NAMALWA (cell line): ENCODE data around the gene OMP.
"Not testable (repeated sequence)": the region's sequence is repeated elsewhere in the genome, so short reads cannot be mapped to it uniquely, and the experiment has no call there.

Experiments used
- DNase-seq: peaks from one replicate; pipeline ENCODE4 v3.0.0-alpha.2; 2015; ENCODE audit warnings: low spot score

OMP gene

DNA sequence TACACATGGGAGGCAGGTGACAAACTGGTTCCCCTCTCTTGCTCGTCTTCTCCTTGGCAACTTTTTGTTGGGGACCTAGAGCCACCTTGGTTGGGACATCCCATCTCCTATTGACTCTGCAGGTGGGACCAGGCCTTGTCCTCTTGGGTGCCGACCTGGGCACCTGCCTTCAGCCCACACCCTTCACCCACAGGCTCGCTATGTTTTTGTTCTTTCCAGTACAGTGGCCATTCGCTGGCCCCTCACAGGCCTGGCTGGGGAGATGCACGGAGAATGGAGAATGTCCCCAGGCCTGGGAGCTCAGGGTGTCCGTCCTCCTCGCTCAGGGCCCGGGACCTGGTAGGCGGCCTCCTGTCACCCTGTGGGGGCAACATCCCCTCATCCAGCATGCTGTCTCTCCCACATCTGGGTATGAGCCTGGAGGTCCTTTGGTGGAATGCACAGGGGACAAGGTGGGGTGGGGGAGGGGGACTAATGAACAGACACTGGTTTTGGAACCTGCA, 14.9 kb upstream of the OMP start:
- DNase-seq = no peak

DNA sequence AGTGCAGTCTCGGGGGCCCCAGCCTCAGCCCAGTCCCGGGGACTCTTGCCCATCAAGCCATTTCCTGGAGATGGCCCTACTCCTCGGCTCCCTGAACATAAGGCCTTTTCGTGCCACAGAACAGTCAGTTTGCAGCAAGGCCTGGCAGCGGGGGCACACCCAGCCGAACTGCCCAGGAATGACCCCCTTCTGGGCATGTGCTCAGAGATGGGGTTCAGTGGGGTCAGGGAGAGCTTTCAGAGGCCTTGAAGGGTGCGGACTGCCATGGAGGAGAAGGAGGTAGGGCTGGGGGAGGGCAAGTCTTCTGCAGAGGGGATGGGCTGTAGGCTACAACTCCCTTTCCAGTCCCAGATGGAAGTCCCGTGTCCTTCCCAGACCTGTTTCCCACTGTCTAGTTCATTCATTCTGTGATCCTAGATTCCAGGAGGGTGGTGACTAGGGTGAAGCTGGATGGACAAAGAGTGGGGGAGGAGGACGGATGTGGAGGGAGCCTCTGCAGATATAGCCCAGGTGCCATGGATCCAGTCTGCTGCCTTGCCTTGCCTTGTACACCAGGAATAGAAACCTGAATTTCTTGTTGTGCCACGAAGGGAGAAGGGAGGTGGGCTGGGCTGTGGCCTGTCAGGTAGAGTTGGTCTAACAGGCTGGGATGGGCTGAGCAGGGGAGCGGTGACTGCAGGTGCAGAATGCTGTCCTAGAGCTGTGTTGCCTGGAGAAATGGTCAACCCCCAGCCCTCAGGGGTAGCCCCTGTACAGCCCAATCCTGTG, 14.2 kb upstream of the OMP start:
- no peak for DNase-seq

DNA sequence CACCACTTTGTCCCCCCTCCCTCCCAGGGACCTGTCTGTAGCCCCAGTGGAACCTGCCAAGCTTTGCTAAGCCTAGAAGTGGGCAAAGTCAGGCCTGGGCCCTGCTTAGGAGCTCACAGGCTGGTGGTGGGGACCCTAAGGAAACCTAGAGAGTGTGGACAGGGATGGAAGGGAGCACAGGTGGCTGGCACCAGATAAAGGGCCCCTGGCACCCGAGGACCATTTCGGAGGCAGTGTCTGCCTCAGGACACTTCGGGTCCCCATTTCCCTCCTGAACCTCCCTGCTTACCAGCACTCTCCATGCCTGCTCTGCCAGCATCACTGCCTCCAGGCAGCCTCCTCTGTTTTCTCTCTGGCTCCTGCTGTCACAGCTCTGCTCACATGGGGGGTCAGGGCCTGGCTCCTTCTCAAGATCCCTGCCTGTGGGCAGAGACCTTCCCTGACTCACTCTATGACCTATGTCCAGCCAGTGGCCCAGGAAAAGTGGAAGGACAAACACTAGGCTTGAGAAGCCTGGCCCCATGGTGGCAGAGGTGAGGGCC, 13.6 kb upstream of the OMP start:
- no peak for DNase-seq

DNA sequence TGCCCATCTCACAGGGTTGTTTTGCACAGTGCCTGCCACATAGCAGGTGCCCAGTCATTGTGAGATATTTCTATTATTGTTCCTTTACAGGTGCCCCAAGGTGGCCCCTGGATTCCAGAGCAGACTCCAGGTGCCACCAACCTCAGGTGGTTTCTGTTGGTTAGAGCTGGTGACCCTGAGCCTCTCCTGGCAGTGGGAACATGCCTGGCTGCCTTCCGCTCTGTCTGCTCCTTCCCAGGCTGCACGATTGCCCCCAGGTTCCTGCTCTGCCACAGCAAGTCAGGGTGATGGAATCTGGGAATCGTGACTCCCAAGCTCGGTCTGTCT, 12.6 kb upstream of the OMP start:
- no peak for DNase-seq

DNA sequence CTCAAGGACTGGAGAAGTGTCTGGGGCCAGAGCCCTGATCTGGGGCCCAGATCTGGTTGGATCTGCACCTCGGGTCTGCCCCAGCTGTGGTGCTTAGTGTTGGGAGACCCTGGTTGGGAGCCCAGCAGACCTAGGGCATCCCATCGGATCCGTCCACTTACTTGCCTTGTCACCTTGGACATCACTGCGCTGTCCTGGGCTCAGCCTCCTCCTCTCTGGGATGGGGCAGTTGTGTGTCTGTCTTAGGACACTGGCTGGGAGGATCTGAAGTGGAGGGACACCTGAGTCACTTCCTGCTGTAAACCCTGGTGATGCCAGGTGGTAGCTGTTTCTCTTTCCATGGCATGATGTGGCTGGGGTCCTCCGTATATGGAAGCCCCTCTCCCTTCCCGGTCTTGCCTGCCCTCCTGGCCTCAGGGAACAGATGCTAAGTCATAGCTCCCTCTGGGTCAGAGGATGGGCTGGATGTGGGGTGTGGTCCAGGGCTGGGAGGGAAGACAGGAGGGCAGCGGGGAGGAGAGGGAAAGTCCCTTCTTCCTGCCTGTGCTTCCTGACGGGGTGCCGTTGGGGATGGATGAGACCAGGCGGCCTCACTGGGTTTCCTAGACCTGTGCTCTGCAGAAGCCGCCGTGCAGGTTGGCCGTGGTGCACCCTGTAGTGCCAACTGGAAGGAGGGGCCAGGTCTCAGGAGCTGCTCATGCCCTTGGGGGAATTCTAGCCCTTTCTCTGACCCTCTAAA, 12.1 kb upstream of the OMP start:
- DNase-seq = no peak

DNA sequence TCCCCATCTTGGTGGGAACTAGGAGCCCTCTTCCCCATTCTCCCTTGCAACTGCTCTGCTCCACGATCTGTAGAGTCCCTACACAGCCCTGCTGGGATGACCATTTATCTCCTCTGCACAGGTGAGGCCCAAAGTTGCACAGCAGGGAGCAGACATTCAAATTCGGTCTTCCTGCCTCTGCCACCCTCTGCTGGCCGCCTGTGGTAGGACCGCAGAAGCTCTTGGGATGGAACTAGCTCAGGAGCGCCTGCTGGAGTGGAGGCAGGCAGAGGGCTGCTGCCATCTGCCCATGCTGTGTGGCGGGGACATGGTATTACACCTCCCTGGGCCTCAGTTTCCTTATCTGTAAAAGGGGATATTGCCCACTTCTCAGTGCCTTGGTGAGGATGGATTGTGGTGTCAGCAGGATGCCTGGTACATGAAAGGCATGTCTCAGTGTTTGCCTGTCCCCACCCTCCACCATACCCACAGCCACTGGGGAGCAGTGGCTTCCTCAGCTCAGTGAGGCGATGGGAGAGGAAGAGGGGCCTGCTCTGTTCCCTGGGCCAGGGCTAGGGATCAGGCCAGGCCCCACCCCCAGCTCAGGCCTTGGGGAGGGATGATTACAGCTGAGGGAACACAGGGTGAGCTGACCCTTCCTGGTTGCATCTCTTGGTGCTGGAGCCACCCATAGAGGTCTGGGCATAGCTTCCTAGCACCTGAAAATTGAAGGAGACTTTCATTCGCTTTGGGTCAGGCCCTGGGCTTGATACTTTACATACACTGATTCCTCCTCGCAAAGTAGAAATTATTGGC, 11.3 kb upstream of the OMP start:
- DNase-seq = peak; percentile 84

DNA sequence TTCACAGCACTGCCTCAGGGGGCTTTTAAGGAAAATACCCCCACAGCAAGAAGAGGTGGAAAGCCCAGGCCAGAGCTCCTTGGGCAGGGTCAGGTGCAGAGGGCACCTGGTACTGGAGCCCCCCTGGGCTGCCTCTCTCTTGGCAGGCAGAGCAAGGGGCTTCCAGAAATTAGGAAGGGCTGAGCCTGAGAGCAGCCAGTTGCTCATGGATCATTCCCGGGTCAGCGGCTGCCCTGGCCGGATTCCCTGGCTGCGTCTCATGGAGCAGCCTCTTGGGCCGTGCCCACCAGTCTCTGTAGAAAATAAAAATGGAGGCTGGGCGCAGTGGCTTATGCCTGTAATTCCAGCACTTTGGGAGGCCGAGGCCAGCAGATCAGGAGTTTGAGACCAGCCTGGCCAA, 10.3 kb upstream of the OMP start:
- DNase-seq = no peak

DNA sequence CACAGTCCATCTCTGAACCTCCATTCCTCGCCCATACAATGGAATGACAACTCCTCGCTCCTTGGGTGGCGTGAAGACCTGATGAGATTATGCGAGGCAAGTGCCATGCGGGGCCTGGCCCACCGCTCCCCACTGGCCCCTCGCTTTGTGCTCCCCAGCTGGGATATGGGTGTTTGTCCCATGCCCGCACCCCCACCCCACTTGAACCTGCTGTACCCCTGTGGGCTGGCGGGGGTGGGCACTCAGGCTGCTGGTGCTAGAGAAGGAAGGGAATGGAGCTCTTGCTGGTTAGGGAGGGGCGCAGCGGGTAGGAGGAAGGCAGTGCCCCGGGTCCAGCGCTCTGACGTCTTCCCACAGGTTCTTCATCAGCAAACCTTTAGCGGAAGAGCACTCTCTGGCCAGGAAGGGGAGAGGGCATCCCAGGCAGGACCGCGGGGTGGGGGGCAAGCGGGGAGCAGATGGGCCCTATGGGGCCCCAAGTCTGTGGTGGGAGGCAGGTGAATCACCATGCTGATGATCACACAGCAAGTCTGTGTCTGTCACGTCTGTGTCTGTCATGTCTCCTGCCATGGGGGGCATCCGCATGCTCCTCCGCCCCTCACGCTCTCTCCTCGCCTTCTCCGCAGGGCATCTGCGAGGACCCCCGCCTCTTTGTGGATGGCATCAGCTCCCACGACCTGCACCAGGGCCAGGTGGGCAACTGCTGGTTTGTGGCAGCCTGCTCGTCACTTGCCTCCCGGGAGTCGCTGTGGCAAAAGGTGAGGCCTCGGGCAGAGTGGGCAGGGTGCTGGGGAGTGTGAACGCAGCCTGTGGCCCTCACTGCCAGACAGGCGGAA, 9.4 kb upstream of the OMP start:
- DNase-seq = no peak

DNA sequence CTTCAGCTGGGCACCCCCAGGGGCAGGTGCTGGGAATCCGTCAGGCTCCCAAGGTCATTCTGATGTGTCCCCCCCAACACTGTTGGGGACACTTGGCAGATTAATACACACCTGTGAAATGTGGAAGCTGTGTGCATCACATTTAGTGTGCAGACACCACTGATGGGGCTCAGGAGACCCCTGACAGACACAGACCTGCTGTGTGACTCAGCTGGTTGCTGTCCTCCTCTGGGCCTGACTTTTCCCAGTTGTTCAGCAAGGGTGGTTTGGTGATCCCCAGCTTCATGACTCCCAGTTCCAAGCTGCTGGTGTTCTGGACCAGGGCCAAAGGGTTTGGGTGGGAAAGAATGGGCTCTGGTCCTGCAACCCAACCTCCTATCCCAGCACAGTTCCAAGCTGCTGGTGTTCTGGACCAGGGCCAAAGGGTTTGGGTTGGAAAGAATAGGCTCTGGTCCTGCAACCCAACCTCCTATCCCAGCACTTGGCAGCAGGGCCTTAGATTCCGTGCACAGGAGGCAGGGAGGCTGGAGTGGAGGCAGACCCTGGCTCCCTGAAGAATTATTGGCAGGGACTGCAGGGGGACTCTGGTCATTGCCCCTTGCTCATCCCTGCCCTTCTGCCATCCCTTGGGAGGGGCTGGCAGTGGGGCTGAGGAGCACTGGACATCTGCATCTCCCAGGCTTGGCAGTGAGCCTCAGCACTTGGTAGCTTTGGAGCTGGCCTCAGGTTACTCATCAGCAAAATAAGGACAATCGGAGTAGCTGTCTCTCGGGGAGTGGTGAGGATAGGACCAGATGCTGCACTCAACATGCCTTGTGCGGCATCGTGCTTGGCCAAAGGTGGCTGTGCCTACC, 8.4 kb upstream of the OMP start:
- DNase-seq = no peak

DNA sequence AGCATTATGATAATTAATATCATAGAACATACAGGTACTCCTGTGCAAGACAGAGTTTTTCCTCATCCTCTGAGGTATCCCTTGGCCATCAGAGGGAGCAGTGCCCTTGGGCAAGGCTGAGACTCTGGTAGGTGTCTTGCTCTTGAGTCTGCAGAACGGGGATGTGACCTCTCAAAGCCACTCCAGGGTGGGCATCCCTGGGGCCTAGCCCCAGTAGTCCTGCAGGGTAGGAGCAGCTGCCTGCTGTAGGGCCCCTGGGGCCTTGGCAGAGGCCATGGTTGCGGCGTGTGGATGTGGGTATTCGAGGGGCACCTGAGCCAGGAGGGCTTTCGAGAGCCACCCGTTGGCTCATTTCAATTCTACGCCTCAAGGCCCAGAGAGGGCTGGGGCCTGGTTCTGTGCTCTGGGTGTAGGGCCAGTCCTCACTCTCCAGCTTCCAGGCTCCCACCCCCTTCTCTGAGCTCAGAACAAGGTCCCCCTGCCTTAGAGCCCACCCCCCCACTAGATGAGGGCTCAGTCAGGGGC, 7.7 kb upstream of the OMP start:
- DNase-seq = no peak

DNA sequence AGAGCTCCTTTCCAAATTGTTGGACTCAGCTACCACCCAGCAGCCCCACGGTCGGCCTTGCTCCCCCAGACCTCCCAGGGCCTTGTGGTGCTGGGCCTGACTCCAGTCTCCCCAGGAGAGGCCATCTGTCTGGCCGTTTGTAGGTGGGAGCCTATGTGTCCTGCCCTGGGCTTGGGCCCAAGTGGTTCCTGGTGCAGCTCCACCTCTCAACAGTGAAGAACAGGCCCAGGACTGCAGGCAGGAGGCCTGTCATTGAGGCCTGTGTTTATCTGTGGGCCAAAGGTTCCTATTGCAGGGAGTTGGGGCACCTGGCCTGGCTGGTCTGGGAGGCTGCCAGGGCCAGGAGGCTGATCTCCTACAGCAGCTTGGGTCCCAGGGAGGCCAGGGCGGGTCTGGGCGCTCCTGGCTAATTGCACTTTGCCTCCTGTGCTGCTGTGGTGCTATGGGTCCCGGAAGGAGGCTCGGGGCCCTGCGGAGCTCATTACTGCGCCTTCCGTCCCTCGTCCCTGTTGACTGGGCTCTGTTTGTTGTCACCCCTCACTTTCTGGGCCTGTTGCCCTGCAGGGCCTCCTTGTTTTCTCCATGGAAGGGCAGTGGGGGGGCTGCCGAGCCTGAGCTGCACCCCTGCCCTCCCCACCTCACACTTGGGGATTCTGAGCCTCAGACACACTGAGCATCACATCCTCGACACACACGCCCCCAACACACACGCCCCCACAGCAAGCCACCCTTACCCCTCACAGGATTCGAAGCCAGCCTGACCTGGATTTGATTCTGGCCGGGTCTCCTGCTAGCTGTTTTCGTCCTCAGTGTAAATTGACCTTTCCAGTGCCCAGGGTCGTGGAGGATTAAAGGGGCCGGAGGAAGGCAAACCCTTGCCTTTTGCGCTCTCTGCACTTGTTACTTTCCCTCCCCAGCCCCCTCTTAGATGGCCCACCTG, 6.8 kb upstream of the OMP start:
- DNase-seq = no peak

DNA sequence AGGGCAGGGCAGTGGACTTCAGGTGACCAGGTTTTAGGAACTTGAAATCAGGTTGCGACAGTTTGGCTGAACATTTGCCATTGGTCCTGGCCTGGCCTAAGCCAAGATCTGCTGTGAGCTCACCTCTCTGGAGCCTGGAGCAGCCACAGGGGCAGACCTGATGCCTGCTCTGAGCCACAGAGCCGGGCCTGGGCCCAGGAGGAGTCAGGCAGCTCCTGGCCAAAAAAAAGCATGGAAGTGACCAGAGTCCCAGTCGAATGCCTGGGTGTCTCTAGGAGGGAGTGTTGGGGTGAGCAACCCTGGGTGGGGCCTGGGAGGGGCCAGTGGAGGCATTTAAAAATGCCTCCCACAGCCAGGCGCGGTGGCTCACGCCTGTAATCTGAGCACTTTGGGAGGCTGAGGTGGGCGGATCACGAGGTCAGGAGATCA, 6.0 kb upstream of the OMP start:
- DNase-seq = no peak

DNA sequence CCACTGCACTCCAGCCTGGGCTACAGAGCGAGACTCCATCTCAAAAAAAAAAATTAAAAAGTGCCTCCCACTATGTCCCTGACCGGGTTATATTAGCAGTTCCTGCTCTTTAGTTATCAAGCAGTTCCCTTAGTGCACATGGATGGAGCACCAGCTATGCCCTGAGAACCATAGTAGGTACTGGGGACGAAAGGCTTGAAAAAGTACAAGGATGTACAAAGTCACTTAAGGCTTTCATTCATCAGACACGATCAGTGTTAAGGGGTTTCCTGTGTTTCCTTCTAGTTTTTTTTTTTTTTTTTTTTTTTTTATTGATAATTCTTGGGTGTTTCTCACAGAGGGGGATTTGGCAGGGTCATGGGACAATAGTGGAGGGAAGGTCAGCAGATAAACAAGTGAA, 5.5 kb upstream of the OMP start:
- DNase-seq = not testable (repeated sequence)

DNA sequence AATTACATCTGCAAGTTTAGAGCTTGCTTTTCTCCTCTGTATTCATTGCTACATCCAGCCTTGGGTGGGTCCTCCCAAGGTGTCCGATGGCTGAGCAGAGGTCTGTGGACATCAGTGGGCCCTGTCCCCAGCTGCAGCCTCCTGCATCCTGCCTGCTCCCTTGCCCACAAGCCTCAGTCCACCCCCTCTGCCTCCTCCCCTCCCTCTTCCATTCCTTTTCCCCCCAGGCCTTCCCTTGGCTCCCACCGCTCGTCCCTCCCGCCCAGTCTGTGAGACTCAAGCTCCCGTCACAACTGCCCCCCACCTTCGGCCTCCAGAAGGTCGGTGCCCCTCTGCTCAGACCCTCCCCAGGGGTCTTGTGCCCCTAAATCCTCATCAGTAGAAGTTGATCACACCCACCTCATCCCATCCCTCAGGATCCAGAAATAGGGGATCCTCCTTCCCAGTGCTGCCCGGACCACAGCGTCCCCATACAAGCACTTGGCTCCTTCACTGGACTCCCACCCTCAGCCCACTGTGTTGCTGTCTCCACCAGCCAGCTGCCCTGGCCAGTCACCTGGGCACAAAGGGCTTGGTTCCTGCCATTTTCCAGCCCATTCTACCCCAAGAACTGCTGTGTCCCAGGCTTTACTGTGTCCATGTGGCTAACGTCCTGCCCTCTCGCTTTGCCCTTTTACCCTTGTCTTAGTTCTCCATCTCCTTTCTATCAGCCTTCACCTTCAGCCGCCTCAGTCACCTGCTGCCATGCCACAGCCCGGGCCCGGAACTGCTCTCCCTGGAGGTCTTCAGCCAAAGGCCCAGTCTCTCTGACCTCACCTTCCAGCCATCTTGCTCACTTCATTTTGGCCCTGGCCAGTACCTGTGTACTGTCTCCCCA, 2.2 kb upstream of the OMP start:
- DNase-seq = no peak

DNA sequence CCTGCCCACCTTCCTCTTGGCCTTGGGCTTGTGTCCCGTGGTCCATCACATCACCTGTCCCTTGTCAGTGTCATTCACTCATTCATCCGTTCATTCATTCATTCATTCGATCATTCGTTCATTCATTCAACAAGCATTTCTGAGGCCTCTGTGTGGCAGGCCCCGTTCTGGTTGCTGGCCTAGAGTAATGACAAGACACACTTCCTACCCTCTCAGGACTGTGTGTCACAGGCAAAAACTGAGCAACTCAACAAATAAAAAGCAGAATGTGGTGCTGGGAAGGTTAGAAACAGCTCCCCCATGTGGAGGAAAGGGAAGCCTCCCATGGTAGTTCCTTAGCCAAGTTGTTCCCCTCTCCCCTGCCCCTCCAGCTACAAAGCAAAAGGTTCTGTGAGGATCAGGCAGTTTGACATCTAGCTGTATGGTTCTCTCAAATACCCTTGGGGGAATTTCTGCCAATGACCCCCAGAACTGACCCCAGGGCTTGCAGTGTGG, 1.6 kb upstream of the OMP start:
- peak; percentile 67 for DNase-seq

DNA sequence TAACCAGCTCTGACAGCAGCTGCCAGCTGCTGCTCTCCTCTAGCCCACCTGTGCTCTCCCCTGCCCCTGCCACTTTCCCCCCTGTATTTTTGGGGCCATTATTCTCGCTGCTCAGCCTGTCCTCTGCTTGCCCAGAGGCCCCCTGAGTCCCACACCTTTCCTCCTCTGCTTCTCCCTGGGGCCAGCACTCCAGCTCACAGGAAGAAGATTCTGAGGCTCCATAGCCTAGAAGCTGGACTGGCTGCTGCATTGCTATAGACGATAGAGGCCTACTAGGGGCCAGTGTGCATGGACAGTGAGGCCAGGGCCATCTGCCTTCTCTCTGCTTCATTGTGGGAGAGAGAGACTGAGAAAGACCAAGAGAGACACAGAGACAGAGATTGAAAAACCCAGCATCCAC, 679 bp downstream of the OMP start:
- no peak for DNase-seq

DNA sequence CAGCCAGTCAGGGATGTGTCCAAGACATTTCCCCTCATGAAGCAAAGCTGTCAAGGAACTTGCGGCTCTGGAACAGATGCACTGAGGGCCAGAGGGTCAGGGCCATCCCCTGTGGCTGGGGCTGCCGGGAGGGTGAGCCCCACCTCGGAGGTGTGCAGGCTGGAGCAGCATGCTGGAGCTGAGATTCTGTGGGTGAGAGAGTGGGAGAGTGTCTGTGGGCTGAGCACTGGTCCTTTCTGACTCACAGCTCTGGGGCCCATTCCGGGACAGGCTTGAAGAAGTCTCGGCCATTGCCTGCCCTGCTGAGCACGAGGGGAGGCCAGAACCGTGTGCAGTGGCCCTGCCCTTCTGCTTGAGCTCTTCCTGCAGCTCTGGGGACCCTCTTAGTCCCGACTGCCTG, 2.1 kb downstream of the OMP start:
- no peak for DNase-seq

DNA sequence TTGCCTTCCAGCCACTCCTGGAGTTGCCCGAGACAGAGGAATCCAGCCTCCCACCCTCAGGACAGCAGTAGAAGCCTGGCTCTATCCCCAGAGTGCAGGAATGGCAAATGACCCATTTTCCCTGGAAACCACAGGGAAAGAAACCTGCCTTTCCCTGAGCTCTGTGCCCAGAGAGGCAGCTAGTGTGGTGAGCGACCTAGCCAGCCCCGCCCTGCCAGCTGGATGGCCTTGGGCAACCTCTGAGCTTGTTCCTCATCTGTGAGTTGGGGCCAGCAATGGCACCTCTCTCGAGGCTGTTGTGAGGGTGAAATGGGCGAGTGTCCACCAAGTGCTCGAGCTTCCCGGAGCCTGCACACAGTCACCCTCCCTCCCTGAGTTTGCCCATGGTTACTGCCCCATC, 3.7 kb downstream of the OMP start:
- DNase-seq = no peak
